Measurements from ENCODE around the gene GNB4.

The GNB4 gene

GRCh38 chr3:179425075-179425474 lies 26.2 kb downstream of the GNB4 start:
- H3K36me3 ChIP-seq (ENCODE audit: insufficient read depth, insufficient read length, low read length), result peaks cover 36% of the 10 kb centered on the region
- H3K27me3 ChIP-seq (ENCODE audit: insufficient read depth, insufficient read length), result no peaks in the 10 kb centered on the region
- no peak overlapping the region for H3K4me3 ChIP-seq (ENCODE audit: insufficient read length, low read depth)
- no peaks in the 10 kb centered on the region for H3K4me1 ChIP-seq (ENCODE audit: insufficient read depth, insufficient read length)
- H3K9me3 ChIP-seq (ENCODE audit: insufficient read depth, low read length), result no peaks in the 10 kb centered on the region
- TF ChIP-seq YY1 (IDR thresholded peaks at IDR 0.05; ENCODE audit: insufficient read depth, insufficient read length), result no peak
- no peak for TF ChIP-seq SUZ12 (IDR thresholded peaks at IDR 0.05; ENCODE audit: extremely low read depth, insufficient read depth, insufficient read length)
- TF ChIP-seq ZNF274 (IDR thresholded peaks at IDR 0.05; ENCODE audit: low read depth, low read length), result no peak
- DNase-seq (ENCODE audit: low read depth, low spot score), result no peak
- no peak overlapping the region for H3K9ac ChIP-seq (ENCODE audit: insufficient read length, low read depth)

GRCh38 chr3:179421500-179421899 lies 29.8 kb downstream of the GNB4 start:
- Histone ChIP-seq H3K36me3 (ENCODE audit: insufficient read depth, insufficient read length, low read length) (peaks cover 52% of the 10 kb centered on the region), H3K4me3 (ENCODE audit: insufficient read length, low read depth) (no peak overlapping the region), H3K9ac (ENCODE audit: insufficient read length, low read depth) (no peak overlapping the region), H3K9me3 (ENCODE audit: insufficient read depth, low read length) (no peaks in the 10 kb centered on the region), H3K27me3 (ENCODE audit: insufficient read depth, insufficient read length) (no peaks in the 10 kb centered on the region), H3K4me1 (ENCODE audit: insufficient read depth, insufficient read length) (no peaks in the 10 kb centered on the region)
- no peak for DNase-seq (ENCODE audit: low read depth, low spot score)
- TF ChIP-seq SUZ12 (IDR thresholded peaks at IDR 0.05; ENCODE audit: extremely low read depth, insufficient read depth, insufficient read length) (no peak), ZNF274 (IDR thresholded peaks at IDR 0.05; ENCODE audit: low read depth, low read length) (no peak), YY1 (IDR thresholded peaks at IDR 0.05; ENCODE audit: insufficient read depth, insufficient read length) (no peak)

GRCh38 chr3:179418610-179419009 lies 32.7 kb downstream of the GNB4 start:
- no peak overlapping the region for H3K4me3 ChIP-seq (ENCODE audit: insufficient read length, low read depth)
- H3K9ac ChIP-seq (ENCODE audit: insufficient read length, low read depth), result no peak overlapping the region
- no peaks in the 10 kb centered on the region for H3K27me3 ChIP-seq (ENCODE audit: insufficient read depth, insufficient read length)
- DNase-seq (ENCODE audit: low read depth, low spot score), result no peak
- H3K4me1 ChIP-seq (ENCODE audit: insufficient read depth, insufficient read length), result no peaks in the 10 kb centered on the region
- peaks cover 35% of the 10 kb centered on the region for H3K36me3 ChIP-seq (ENCODE audit: insufficient read depth, insufficient read length, low read length)
- H3K9me3 ChIP-seq (ENCODE audit: insufficient read depth, low read length), result no peaks in the 10 kb centered on the region
- TF ChIP-seq SUZ12 (IDR thresholded peaks at IDR 0.05; ENCODE audit: extremely low read depth, insufficient read depth, insufficient read length) (no peak), ZNF274 (IDR thresholded peaks at IDR 0.05; ENCODE audit: low read depth, low read length) (no peak), YY1 (IDR thresholded peaks at IDR 0.05; ENCODE audit: insufficient read depth, insufficient read length) (no peak)

- H3K4me3 ChIP-seq (ENCODE audit: insufficient read length, low read depth), result no peak overlapping the region
- H3K9ac ChIP-seq (ENCODE audit: insufficient read length, low read depth), result no peak overlapping the region
- H3K36me3 ChIP-seq (ENCODE audit: insufficient read depth, insufficient read length, low read length), result peaks cover 47% of the 10 kb centered on the region
- no peaks in the 10 kb centered on the region for H3K9me3 ChIP-seq (ENCODE audit: insufficient read depth, low read length)
- no peaks in the 10 kb centered on the region for H3K4me1 ChIP-seq (ENCODE audit: insufficient read depth, insufficient read length)
- no peak for DNase-seq (ENCODE audit: low read depth, low spot score)
- H3K27me3 ChIP-seq (ENCODE audit: insufficient read depth, insufficient read length), result no peaks in the 10 kb centered on the region
- no peak for TF ChIP-seq SUZ12 (IDR thresholded peaks at IDR 0.05; ENCODE audit: extremely low read depth, insufficient read depth, insufficient read length)
Observed at GRCh38 chr3:179416681-179417080, 34.6 kb downstream of the GNB4 start.

- no peak overlapping the region for H3K4me3 ChIP-seq (ENCODE audit: insufficient read length, low read depth)
- no peak for DNase-seq (ENCODE audit: low read depth, low spot score)
- peaks cover 46% of the 10 kb centered on the region for H3K36me3 ChIP-seq (ENCODE audit: insufficient read depth, insufficient read length, low read length)
- H3K9me3 ChIP-seq (ENCODE audit: insufficient read depth, low read length), result no peaks in the 10 kb centered on the region
- H3K9ac ChIP-seq (ENCODE audit: insufficient read length, low read depth), result no peak overlapping the region
- TF ChIP-seq ZNF274 (IDR thresholded peaks at IDR 0.05; ENCODE audit: low read depth, low read length) (no peak), YY1 (IDR thresholded peaks at IDR 0.05; ENCODE audit: insufficient read depth, insufficient read length) (no peak), SUZ12 (IDR thresholded peaks at IDR 0.05; ENCODE audit: extremely low read depth, insufficient read depth, insufficient read length) (no peak)
- H3K27me3 ChIP-seq (ENCODE audit: insufficient read depth, insufficient read length), result no peaks in the 10 kb centered on the region
- no peaks in the 10 kb centered on the region for H3K4me1 ChIP-seq (ENCODE audit: insufficient read depth, insufficient read length)
Observed at GRCh38 chr3:179415377-179415776, 35.9 kb downstream of the GNB4 start.

- no peaks in the 10 kb centered on the region for H3K27me3 ChIP-seq (ENCODE audit: insufficient read depth, insufficient read length)
- no peaks in the 10 kb centered on the region for H3K9me3 ChIP-seq (ENCODE audit: insufficient read depth, low read length)
- H3K9ac ChIP-seq (ENCODE audit: insufficient read length, low read depth), result no peak overlapping the region
- H3K4me3 ChIP-seq (ENCODE audit: insufficient read length, low read depth), result no peak overlapping the region
- no peaks in the 10 kb centered on the region for H3K4me1 ChIP-seq (ENCODE audit: insufficient read depth, insufficient read length)
- no peak for DNase-seq (ENCODE audit: low read depth, low spot score)
- TF ChIP-seq YY1 (IDR thresholded peaks at IDR 0.05; ENCODE audit: insufficient read depth, insufficient read length) (no peak), SUZ12 (IDR thresholded peaks at IDR 0.05; ENCODE audit: extremely low read depth, insufficient read depth, insufficient read length) (no peak), ZNF274 (IDR thresholded peaks at IDR 0.05; ENCODE audit: low read depth, low read length) (no peak)
- peaks cover 51% of the 10 kb centered on the region for H3K36me3 ChIP-seq (ENCODE audit: insufficient read depth, insufficient read length, low read length)
Observed at GRCh38 chr3:179414804-179415203, 36.5 kb downstream of the GNB4 start.

- TF ChIP-seq SUZ12 (IDR thresholded peaks at IDR 0.05; ENCODE audit: extremely low read depth, insufficient read depth, insufficient read length), result no peak
Observed at GRCh38 chr3:179410999-179411398, 40.3 kb downstream of the GNB4 start.

GRCh38 chr3:179410331-179410730 lies 40.9 kb downstream of the GNB4 start:
- no peaks in the 10 kb centered on the region for H3K9me3 ChIP-seq (ENCODE audit: insufficient read depth, low read length)
- no peak for DNase-seq (ENCODE audit: low read depth, low spot score)
- H3K36me3 ChIP-seq (ENCODE audit: insufficient read depth, insufficient read length, low read length), result peaks cover 55% of the 10 kb centered on the region
- H3K27me3 ChIP-seq (ENCODE audit: insufficient read depth, insufficient read length), result no peaks in the 10 kb centered on the region
- H3K4me3 ChIP-seq (ENCODE audit: insufficient read length, low read depth), result no peak overlapping the region
- no peaks in the 10 kb centered on the region for H3K4me1 ChIP-seq (ENCODE audit: insufficient read depth, insufficient read length)
- H3K9ac ChIP-seq (ENCODE audit: insufficient read length, low read depth), result no peak overlapping the region
- TF ChIP-seq YY1 (IDR thresholded peaks at IDR 0.05; ENCODE audit: insufficient read depth, insufficient read length), result no peak
- no peak for TF ChIP-seq ZNF274 (IDR thresholded peaks at IDR 0.05; ENCODE audit: low read depth, low read length)
- no peak for TF ChIP-seq SUZ12 (IDR thresholded peaks at IDR 0.05; ENCODE audit: extremely low read depth, insufficient read depth, insufficient read length)

More at GRCh38 chr3:179410999-179411398, 40.3 kb downstream of the GNB4 start:
- Histone ChIP-seq H3K36me3 (ENCODE audit: insufficient read depth, insufficient read length, low read length) (peaks cover 53% of the 10 kb centered on the region), H3K4me1 (ENCODE audit: insufficient read depth, insufficient read length) (no peaks in the 10 kb centered on the region), H3K4me3 (ENCODE audit: insufficient read length, low read depth) (no peak overlapping the region), H3K9me3 (ENCODE audit: insufficient read depth, low read length) (no peaks in the 10 kb centered on the region), H3K9ac (ENCODE audit: insufficient read length, low read depth) (no peak overlapping the region), H3K27me3 (ENCODE audit: insufficient read depth, insufficient read length) (no peaks in the 10 kb centered on the region)
- no peak for DNase-seq (ENCODE audit: low read depth, low spot score)
